GM13976 (cell line): ENCODE data around the gene ASRGL1.

Source experiments
- DNase-seq: peaks from one replicate; pipeline ENCODE4 v3.0.0; 2012; ENCODE audit warnings: low spot score
- CTCF ChIP-seq: IDR thresholded peaks from 2 replicates; pipeline ENCODE4 v1.5.1; 2012; ENCODE audit warnings: borderline replicate concordance, mild to moderate bottlenecking; ENCODE audit not compliant: insufficient read depth; ENCODE audit errors: extremely low read depth, missing control alignments, control extremely low read depth
- in situ Hi-C: fragments of 300-500 bp; cut with MboI; formaldehyde crosslinking; loops from one replicate; pipeline ENCODE4 v1.12.0; 2022; ENCODE audit warnings: low sequenced_read_pairs, mixed read lengths, inconsistent platforms; ENCODE audit not compliant: unreplicated experiment

Gene ASRGL1

DNA sequence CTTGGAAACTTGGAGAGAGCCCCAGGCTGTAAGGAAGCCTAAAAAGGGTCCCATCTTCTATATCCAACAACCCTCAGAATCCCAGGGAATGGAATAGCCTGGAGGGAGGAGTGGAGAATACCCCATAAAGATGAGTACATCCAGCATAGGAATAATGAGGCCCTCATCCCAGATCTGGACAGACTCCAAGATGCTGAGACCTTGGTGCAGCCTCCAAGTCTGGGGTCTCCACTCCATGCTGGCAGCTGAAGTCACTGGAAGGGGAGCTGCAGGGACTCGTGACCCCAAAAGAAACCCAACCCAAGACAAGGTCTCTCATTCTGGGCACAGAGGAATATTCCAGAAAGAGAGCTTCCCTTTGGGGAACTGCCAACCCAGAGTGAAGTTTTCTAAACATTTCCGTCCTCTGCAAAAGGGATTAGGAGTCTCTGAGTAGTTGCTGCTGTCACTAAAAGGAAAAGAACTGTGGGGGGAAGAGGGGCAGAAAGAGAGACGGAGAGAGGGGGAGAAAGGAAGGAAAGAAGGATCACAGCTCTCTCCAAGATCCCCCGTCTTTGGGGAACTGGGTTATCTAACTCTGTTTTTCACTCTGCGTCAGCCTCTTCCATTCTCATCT, 82.2 kb downstream of the ASRGL1 start:
- in situ Hi-C loops: no loop called here
- DNase-seq: no peak

DNA sequence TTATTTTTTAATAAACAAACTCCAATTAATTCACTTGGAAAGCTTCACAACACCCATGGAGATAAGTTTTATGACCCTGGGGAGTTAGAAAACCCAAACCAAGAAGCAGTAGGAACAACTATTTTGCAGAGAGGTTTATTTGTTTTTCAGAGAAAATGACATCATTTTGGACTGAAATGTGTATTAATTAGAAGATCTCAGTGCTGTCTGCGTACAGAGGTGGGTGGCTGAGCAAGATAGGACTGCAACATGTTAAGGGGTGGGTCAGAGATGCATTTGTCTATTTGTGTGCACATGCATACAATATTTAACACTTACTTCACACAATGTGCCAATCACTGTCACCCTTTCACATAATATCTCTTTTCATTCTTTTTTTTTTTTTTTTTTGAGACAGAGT, 82.7 kb downstream of the ASRGL1 start:
- no peak for DNase-seq
- in situ Hi-C loops: no loop called here
- TF ChIP-seq CTCF: no peak

More for the DNA sequence above, 82.2 kb downstream of the ASRGL1 start:
- TF ChIP-seq CTCF: no peak

DNA sequence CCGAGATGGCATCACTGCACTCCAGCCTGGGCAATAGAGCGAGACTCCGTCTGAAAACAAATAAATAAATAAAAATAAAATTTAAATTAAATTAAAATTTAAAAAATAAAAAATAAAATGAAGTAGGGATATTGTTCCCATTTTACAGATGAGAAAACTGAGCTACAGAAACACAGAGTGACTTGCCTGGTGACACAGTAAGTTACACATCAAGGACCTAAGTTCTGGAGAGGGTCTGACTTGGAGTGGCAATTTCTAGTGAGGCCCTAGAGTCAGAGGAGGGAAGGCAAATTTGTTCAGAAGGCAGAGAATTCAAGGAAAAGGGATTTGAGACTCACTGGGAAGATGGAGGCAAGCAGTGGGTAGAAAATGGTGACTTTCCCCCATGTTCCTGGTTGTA, 83.6 kb downstream of the ASRGL1 start:
- no peak for DNase-seq
- in situ Hi-C loops: no loop called here
- TF ChIP-seq CTCF: no peak

DNA sequence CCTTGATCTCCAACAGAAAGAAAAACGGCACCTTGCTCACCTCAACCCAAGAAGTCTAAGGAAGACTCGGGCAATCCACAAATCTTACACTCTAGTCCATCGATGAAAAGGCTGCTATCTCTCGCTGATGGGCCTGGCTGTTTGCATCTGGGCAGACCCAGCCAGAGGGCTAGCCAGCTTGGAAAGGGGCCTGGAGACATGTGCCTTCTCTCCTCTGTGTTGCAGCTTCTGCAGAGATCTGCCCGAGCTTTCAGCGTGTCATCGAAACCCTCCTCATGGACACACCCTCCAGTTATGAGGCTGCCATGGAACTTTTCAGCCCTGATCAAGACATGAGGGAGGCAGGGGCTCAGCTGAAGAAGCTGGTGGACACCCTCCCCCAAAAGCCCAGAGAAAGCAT, 84.7 kb downstream of the ASRGL1 start:
- DNase-seq: no peak
- in situ Hi-C loops: no loop called here
- no peak for TF ChIP-seq CTCF

- in situ Hi-C loops: no loop called here
- DNase-seq: no peak
- TF ChIP-seq CTCF: no peak
Observed at GRCh38 chr11:62423012-62423411, 85.8 kb downstream of the ASRGL1 start.

DNA sequence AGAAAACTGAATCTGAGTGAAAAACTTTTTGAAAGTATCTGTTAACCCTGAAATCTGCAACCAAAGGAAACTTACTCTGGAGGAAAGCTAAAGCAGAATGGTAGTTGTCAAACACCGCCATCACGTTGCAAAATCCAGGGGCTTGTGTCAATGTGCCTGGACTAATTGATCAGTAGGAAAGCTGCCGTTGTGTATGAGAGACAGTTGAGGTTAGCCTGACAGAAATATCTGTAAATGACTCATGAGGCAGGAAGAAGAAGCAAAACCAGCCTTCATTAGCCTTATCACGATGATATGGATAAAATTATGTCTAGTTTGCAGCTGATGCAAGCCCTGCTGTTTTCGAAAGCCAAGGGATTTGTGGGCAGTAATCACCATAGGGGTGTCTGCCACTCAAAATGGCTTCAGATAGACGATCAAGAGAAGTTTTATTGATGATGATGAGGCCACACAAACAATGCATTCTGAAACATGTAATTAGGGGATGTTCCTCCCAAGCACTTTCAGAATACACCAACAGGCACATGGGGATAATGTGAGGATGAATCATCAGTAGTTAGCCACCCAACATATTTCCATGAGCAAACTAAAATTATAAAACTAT, 90.5 kb downstream of the ASRGL1 start:
- in situ Hi-C loops: no loop called here
- TF ChIP-seq CTCF: no peak

More for the DNA sequence above, 90.5 kb downstream of the ASRGL1 start:
- DNase-seq: peak; percentile 49
